IPS DF 6.9 (cell line): ENCODE data around the gene HOXD12.

Experiments used
- DNase-seq: peaks from one replicate; pipeline ENCODE4 v3.0.0-alpha.2; 2013; ENCODE audit warnings: low read depth, low spot score
- H3K27ac ChIP-seq: one replicate; pipeline ENCODE4 v1.5.1; 2013; ENCODE audit warnings: low read length, control low read depth
- H3K27me3 ChIP-seq: 2 replicates; pipeline ENCODE4 v1.6.1; 2013; ENCODE audit warnings: mild to moderate bottlenecking, low read length; ENCODE audit not compliant: control insufficient read depth, insufficient read depth
- H3K36me3 ChIP-seq: 2 replicates; pipeline ENCODE4 v1.6.1; 2013; ENCODE audit warnings: low read length; ENCODE audit not compliant: control insufficient read depth, insufficient read depth
- H3K4me1 ChIP-seq: 2 replicates; pipeline ENCODE4 v1.6.1; 2013; ENCODE audit warnings: low read length; ENCODE audit not compliant: control insufficient read depth, insufficient read depth
- H3K4me3 ChIP-seq: 2 replicates; pipeline ENCODE4 v1.5.1; 2013; ENCODE audit warnings: mild to moderate bottlenecking, low read length
- H3K9me3 ChIP-seq: 2 replicates; pipeline ENCODE4 v1.6.1; 2013; ENCODE audit warnings: low read length, inconsistent platforms; ENCODE audit not compliant: control insufficient read depth, insufficient read depth
- WGBS: extraction: QIAGEN DNeasy Blood & Tissue Kit; methylation state at CpG from one replicate; pipeline ENCODE4 v1.1.7; 2013; ENCODE audit warnings: mixed read lengths, missing lambda C conversion rate; ENCODE audit not compliant: insufficient read length, insufficient coverage; 5-methylcytosine and 5-hydroxymethylcytosine counted together

Gene HOXD12

GRCh38 chr2:176130147-176130956 is 30.8 kb downstream of the HOXD12 start:
- Histone ChIP-seq H3K36me3 (no peaks in the 10 kb centered on the region), H3K4me1 (peaks cover 6% of the 10 kb centered on the region; the same call in 1 of the 2 replicates), H3K4me3 (no peak overlapping the region; the same call in 1 of the 2 replicates), H3K27ac (no peak overlapping the region), H3K9me3 (no peaks in the 10 kb centered on the region), H3K27me3 (peaks cover 88% of the 10 kb centered on the region)
- DNase-seq, result no peak
- no CpG with 5 or more reads among the region's 100 CpGs for WGBS

DNA sequence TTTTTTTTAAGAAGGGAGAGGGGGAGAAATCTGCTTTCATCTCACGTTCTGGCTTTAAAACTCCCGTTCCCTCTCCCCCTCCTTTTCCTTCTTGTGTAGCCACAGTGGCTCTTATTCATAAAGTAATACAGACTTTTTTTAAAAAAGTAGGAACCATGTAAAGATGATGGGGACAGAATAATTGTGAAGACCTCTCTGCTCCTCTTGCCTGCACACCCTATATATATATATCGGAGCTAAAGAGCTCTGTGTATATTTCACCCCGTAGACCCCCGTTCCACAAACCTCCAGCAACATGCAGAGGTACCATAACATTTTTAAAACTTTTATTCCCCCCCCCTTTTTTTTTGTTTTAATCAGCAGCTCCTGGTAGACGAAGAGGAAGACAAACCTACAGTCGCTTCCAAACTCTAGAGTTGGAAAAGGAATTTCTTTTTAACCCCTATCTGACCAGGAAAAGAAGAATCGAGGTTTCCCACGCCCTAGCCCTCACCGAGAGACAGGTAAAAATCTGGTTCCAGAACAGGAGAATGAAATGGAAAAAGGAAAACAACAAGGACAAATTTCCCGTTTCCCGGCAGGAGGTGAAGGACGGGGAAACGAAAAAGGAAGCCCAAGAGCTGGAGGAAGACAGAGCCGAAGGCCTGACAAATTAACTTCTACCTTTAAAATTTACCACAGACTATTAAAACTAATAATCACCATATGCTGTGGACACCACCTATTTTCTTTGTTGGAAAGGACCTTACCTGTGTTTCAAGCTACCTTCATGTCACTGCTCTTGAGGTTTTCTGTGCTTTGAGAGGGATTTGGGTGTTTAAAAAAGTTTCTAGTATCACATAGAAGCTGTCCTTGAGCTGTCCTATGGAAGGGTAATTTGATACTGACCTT is 31.6 kb downstream of the HOXD12 start:
- Histone ChIP-seq H3K27me3 (peaks cover 88% of the 10 kb centered on the region), H3K4me3 (no peak overlapping the region), H3K36me3 (no peaks in the 10 kb centered on the region), H3K9me3 (no peaks in the 10 kb centered on the region), H3K4me1 (peaks cover 7% of the 10 kb centered on the region; the same call in 1 of the 2 replicates), H3K27ac (no peak overlapping the region)
- DNase-seq, result no peak
- WGBS, result no CpG with 5 or more reads among the region's 15 CpGs

DNA sequence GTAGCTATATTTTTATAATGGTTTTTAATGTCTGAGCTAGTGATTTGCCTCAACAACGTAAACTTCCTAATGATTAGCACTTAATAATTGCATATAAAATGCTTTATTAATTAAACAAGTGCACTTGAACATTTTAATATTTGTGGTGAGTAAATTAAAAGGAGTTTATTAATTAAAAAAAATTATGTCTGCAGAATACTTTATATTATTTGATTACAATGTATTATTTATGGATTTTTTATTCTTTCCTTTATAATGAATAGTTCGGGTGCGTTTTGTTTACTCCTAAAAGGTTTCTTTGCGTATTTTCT is 32.2 kb downstream of the HOXD12 start:
- H3K9me3 ChIP-seq, result no peaks in the 10 kb centered on the region
- H3K27ac ChIP-seq, result no peak overlapping the region
- no peak for DNase-seq
- peaks cover 7% of the 10 kb centered on the region; the same call in 1 of the 2 replicates for H3K4me1 ChIP-seq
- no peaks in the 10 kb centered on the region for H3K36me3 ChIP-seq
- no CpG with 5 or more reads among the region's 4 CpGs for WGBS
- peaks cover 90% of the 10 kb centered on the region for H3K27me3 ChIP-seq
- H3K4me3 ChIP-seq, result no peak overlapping the region

GRCh38 chr2:176132205-176133171 is 32.9 kb downstream of the HOXD12 start:
- no CpG with 5 or more reads among the region's 33 CpGs for WGBS
- Histone ChIP-seq H3K9me3 (no peaks in the 10 kb centered on the region), H3K27me3 (peaks cover 93% of the 10 kb centered on the region), H3K4me1 (peaks cover 7% of the 10 kb centered on the region; the same call in 1 of the 2 replicates), H3K27ac (no peak overlapping the region), H3K36me3 (no peaks in the 10 kb centered on the region), H3K4me3 (no peak overlapping the region)
- no peak for DNase-seq

DNA sequence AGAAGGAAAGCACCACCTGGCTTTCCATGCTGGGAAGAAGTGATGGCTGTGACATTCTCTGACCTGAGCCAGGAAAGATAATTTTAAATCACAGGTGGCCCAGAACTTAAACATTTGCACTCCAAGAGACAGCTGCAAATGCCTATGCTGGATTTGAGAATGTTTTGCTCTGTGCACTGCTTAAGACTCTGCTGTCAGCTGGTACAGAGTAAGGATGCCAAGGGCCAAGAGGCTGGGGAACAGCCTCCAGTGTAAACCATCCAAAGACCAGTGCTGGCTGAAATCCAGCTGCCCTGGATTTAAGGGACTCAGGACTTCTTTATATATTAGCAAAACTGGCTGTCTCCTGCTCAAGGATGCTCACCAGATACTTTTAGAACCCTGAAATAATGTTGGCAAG is 33.8 kb downstream of the HOXD12 start:
- Histone ChIP-seq H3K27me3 (peaks cover 93% of the 10 kb centered on the region), H3K9me3 (no peaks in the 10 kb centered on the region), H3K4me1 (peaks cover 7% of the 10 kb centered on the region; the same call in 1 of the 2 replicates), H3K36me3 (no peaks in the 10 kb centered on the region), H3K27ac (no peak overlapping the region), H3K4me3 (no peak overlapping the region)
- DNase-seq, result no peak

GRCh38 chr2:176134035-176134434 is 34.4 kb downstream of the HOXD12 start:
- Histone ChIP-seq H3K4me1 (peaks cover 6% of the 10 kb centered on the region; the same call in 1 of the 2 replicates), H3K36me3 (no peaks in the 10 kb centered on the region), H3K27me3 (peaks cover 93% of the 10 kb centered on the region), H3K4me3 (no peak overlapping the region), H3K27ac (no peak overlapping the region), H3K9me3 (no peaks in the 10 kb centered on the region)
- no CpG with 5 or more reads among the region's 4 CpGs for WGBS
- DNase-seq, result no peak

GRCh38 chr2:176135035-176135440 is 35.4 kb downstream of the HOXD12 start:
- Histone ChIP-seq H3K9me3 (no peaks in the 10 kb centered on the region), H3K27me3 (peaks cover 92% of the 10 kb centered on the region), H3K27ac (no peak overlapping the region), H3K36me3 (no peaks in the 10 kb centered on the region), H3K4me3 (no peak overlapping the region), H3K4me1 (peaks cover 2% of the 10 kb centered on the region; the same call in 1 of the 2 replicates)
- DNase-seq, result no peak

- H3K4me3 ChIP-seq, result peak overlapping the region; percentile 24; the same call in 1 of the 2 replicates
- no peaks in the 10 kb centered on the region for H3K9me3 ChIP-seq
- no peak for DNase-seq
- WGBS, result no CpG with 5 or more reads among the region's 71 CpGs
- H3K4me1 ChIP-seq, result peaks cover 2% of the 10 kb centered on the region; the same call in 1 of the 2 replicates
- H3K27ac ChIP-seq, result no peak overlapping the region
- H3K36me3 ChIP-seq, result no peaks in the 10 kb centered on the region
- peaks cover 88% of the 10 kb centered on the region for H3K27me3 ChIP-seq
Measured at GRCh38 chr2:176136374-176137251, 37.0 kb downstream of the HOXD12 start.

- H3K4me1 ChIP-seq, result peaks cover 2% of the 10 kb centered on the region; the same call in 1 of the 2 replicates
- WGBS, result no CpG with 5 or more reads among the region's 2 CpGs
- no peak overlapping the region for H3K27ac ChIP-seq
- no peak overlapping the region for H3K4me3 ChIP-seq
- H3K9me3 ChIP-seq, result no peaks in the 10 kb centered on the region
- H3K36me3 ChIP-seq, result no peaks in the 10 kb centered on the region
- H3K27me3 ChIP-seq, result peaks cover 91% of the 10 kb centered on the region
- DNase-seq, result no peak
Measured at GRCh38 chr2:176137252-176137580, 37.6 kb downstream of the HOXD12 start.
